Heart left ventricle (tissue), 13 donors: ENCODE data around the gene THSD4.

Source experiments
- CTCF ChIP-seq, 12 donors: fragments of 200-600 bp; sonication (generic) in 4 of 12; IDR thresholded peaks; one replicate each; pipeline versions ENCODE4 v1.5.0 to v1.8.0; 2018 to 2022; ENCODE audit warnings: antibody characterized with exemption in 12 of 12, mild to moderate bottlenecking in 5 of 12
- POLR2A ChIP-seq, 2 donors: fragments of 450-650 bp; IDR thresholded peaks; one replicate each; pipeline ENCODE4 v1.6.1; 2017; ENCODE audit warnings: antibody characterized with exemption in 2 of 2, mild to moderate bottlenecking in 2 of 2, moderate library complexity in 2 of 2
- donor health status: ischemic (EF 13 %, LVEDD 7.1; RV severe dilation, severe dysfunction).
- donor health status: DM: no; HTN: yes; CAD: no.
- donor health status: DM: no; HTN: no; CAD: no.
- donor health status: ischemic (EF 25% LVEDD 6.9; RV normal size, moderate dysfunction).
- donor health status: ischemic (EF 25% LVEDD 5.7; RV mildly dilated, moderate dysfunction).
- donor health status: ischemic (EF 35%, LVEDD 5.7; RV mildly dilated, moderate dysfunction).
- donor health status: nonischemic (EF 11% LVEDD 7.7; RV severe dilation, severe dysfunction).
- donor health status: DM: yes; HTN: yes; CAD: no.
- donor health status: PGD.
- donor health status: ischemic (EF 29% LVEDD 5.4; RV normal size, mild dysfunction).
- donor health status: nonischemic (EF 23%, LVEDD 6.1; RV moderate dilation, normal function).

GRCh38 chr15:71776304-71776703, 661.0 kb downstream of the THSD4 start:
- TF ChIP-seq CTCF (IDR thresholded peaks at IDR 0.05), result no peak
- TF ChIP-seq POLR2A (IDR thresholded peaks at IDR 0.05), result no peak
